PFSK-1 (cell line): ENCODE data around the gene DTX3.

Source experiments
- POLR2AphosphoS5 ChIP-seq: IDR thresholded peaks from 2 replicates; pipeline ENCODE4 v1.6.1; 2012; ENCODE audit warnings: low read depth, mild to moderate bottlenecking, control low read depth, low read length, moderate library complexity
- SIN3A ChIP-seq: IDR thresholded peaks from 2 replicates; pipeline ENCODE4 v1.6.1; 2012; ENCODE audit warnings: mild to moderate bottlenecking, low read length, moderate library complexity, borderline replicate concordance; ENCODE audit not compliant: insufficient read depth
- TAF1 ChIP-seq: IDR thresholded peaks from 2 replicates; pipeline ENCODE4 v1.6.1; 2012; ENCODE audit warnings: low read length, control low read depth, borderline replicate concordance; ENCODE audit not compliant: insufficient read depth

DNA sequence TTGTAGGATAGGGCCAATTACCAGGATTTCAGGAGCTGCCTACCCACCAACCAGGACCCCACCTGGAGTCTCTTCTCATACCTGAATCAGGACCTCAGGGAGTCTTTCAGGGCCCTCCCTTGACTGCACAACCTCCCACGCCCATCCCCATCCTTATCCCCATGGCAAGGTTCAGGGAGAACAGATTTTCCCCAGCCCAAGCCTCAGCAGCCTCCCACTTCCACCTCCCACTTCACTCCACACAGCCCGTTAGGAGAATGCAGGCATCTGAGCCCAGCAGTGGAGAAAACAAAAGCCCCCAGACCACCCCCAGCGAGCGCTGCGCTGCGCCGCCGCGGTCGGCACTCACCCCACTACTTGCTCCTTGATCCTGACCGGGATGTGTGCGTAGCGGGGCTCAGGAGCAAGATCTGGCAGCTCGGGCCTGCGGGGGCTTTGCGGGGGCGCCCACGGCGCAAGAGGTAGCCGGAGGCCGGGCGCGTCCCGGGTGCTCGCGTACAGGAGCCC lies 27.0 kb downstream of the DTX3 start:
- TF ChIP-seq POLR2AphosphoS5 (no peak), TAF1 (no peak), SIN3A (no peak)
